Liver (tissue), 9 donors: ENCODE data around the gene LAMB2. TPM values are rescaled to one million over a fixed set of nuclear protein-coding genes. Genes with fewer than 3 reads are reported as not detected.
A peak's percentile ranks its signal among the peaks of the same experiment; 100 is the strongest.

Experiments
- DNase-seq: peaks from one replicate; pipeline ENCODE4 v3.0.0-alpha.2; 2017; ENCODE audit warnings: low spot score
- H3K27ac ChIP-seq, 2 donors: one replicate each; pipeline ENCODE4 v1.7.0; 2013; ENCODE audit warnings: inconsistent platforms in 2 of 2, low read length in 2 of 2, control low read depth in 1 of 2, low read depth in 1 of 2, mild to moderate bottlenecking in 1 of 2
- H3K27me3 ChIP-seq, 4 donors: one replicate each; pipeline versions ENCODE4 v1.6.1 to v1.7.0; 2013; ENCODE audit warnings: low read length in 3 of 4, inconsistent platforms in 1 of 4, mild to moderate bottlenecking in 1 of 4, moderate library complexity in 1 of 4; ENCODE audit not compliant: control insufficient read depth in 4 of 4, insufficient read depth in 4 of 4
- H3K36me3 ChIP-seq, 4 donors: one replicate each; pipeline versions ENCODE4 v1.6.1 to v1.7.0; 2013; ENCODE audit warnings: low read length in 3 of 4, mild to moderate bottlenecking in 3 of 4, low read depth in 1 of 4, moderate library complexity in 1 of 4; ENCODE audit not compliant: control insufficient read depth in 4 of 4, insufficient read depth in 3 of 4
- H3K4me1 ChIP-seq, 4 donors: one replicate each; pipeline versions ENCODE4 v1.6.1 to v1.7.0; 2013; ENCODE audit warnings: low read length in 3 of 4, mild to moderate bottlenecking in 3 of 4, moderate library complexity in 1 of 4; ENCODE audit not compliant: control insufficient read depth in 4 of 4, insufficient read depth in 4 of 4
- H3K4me3 ChIP-seq, 3 donors: one replicate each; pipeline versions ENCODE4 v1.6.1 to v1.7.0; 2013; ENCODE audit warnings: low read length in 3 of 3, control low read depth in 1 of 3, low read depth in 1 of 3, mild to moderate bottlenecking in 1 of 3
- H3K9ac ChIP-seq, 2 donors: one replicate each; pipeline ENCODE4 v1.7.0; 2013; ENCODE audit warnings: low read length in 2 of 2, mild to moderate bottlenecking in 2 of 2, moderate library complexity in 2 of 2, control low read depth in 1 of 2, low read depth in 1 of 2
- H3K9me3 ChIP-seq, 4 donors: one replicate each; pipeline versions ENCODE4 v1.6.1 to v1.7.0; 2013; ENCODE audit warnings: low read length in 3 of 4; ENCODE audit not compliant: control insufficient read depth in 4 of 4
- EGR1 ChIP-seq, 2 donors: IDR thresholded peaks; 2 replicates each; pipeline ENCODE4 v1.6.1; 2016 to 2018; ENCODE audit warnings: antibody characterized with exemption in 2 of 2, low read depth in 2 of 2
- FOXA1 ChIP-seq: IDR thresholded peaks from 2 replicates; pipeline ENCODE4 v1.6.1; 2016; ENCODE audit warnings: antibody characterized with exemption
- GABPA ChIP-seq, 2 donors: IDR thresholded peaks in 1 of 2; conservative IDR thresholded peaks in 1 of 2; 2 replicates each; pipeline ENCODE4 v1.6.1; 2016; ENCODE audit warnings: antibody characterized with exemption in 2 of 2, mild to moderate bottlenecking in 1 of 2, moderate library complexity in 1 of 2
- HNF4A ChIP-seq, 2 donors: conservative IDR thresholded peaks; 2 replicates each; pipeline ENCODE4 v1.6.1; 2016; ENCODE audit warnings: antibody characterized with exemption in 2 of 2, mild to moderate bottlenecking in 2 of 2
- HNF4G ChIP-seq: IDR thresholded peaks from 2 replicates; pipeline ENCODE4 v1.6.1; 2016; ENCODE audit warnings: antibody characterized with exemption
- MAX ChIP-seq: IDR thresholded peaks from 2 replicates; pipeline ENCODE4 v1.6.1; 2016; ENCODE audit warnings: antibody characterized with exemption
- NR2F2 ChIP-seq: IDR thresholded peaks from 2 replicates; pipeline ENCODE4 v1.6.1; 2016; ENCODE audit warnings: antibody characterized with exemption
- RAD21 ChIP-seq, 2 donors: IDR thresholded peaks; 2 replicates each; pipeline ENCODE4 v1.6.1; 2016; ENCODE audit warnings: antibody characterized with exemption in 2 of 2, mild to moderate bottlenecking in 2 of 2
- REST ChIP-seq: IDR thresholded peaks from 2 replicates; pipeline ENCODE4 v1.6.1; 2016; ENCODE audit warnings: antibody characterized with exemption, mild to moderate bottlenecking
- RXRA ChIP-seq, 2 donors: IDR thresholded peaks; 2 replicates each; pipeline ENCODE4 v1.6.1; 2017 to 2018; ENCODE audit warnings: antibody characterized with exemption in 2 of 2, mild to moderate bottlenecking in 1 of 2
- SP1 ChIP-seq: IDR thresholded peaks from 2 replicates; pipeline ENCODE4 v1.6.1; 2018; ENCODE audit warnings: antibody characterized with exemption, mild to moderate bottlenecking
- TAF1 ChIP-seq: conservative IDR thresholded peaks from 2 replicates; pipeline ENCODE4 v1.6.1; 2016; ENCODE audit warnings: antibody characterized with exemption, mild to moderate bottlenecking
- YY1 ChIP-seq: IDR thresholded peaks from 2 replicates; pipeline ENCODE4 v1.6.1; 2016; ENCODE audit warnings: antibody characterized with exemption, mild to moderate bottlenecking
- WGBS: extraction: QIAGEN DNeasy Blood & Tissue Kit; methylation state at CpG from one replicate; pipeline ENCODE4 v1.1.7; 2013; 5-methylcytosine and 5-hydroxymethylcytosine counted together
- polyA plus RNA-seq, 2 donors: library from polyadenylated mRNA; stranded (reverse) in 1 of 2; unstranded in 1 of 2; fragments of 200-250 nt in 1 of 2; fragments of >200 nt in 1 of 2; fragmentation: Nextera tagmentation in 1 of 2; extraction: Ambion mirVana in 1 of 2; gene quantifications; one replicate each; pipeline versions ENCODE4 v1.2.1 to v1.2.3, GENCODE V29; 2013 to 2015
- total RNA-seq, 2 donors: library from RNA; depleted of rRNA; stranded (reverse); fragments of >200 nt; gene quantifications; one replicate each; pipeline ENCODE4 v1.2.3, GENCODE V29; 2014
- donor health status: healthy.
- donor health status: healthy.
- donor health status: healthy.
- donor health status: healthy.
- donor health status: healthy.

LAMB2 gene
- total and polyA plus RNA-seq, 4 donors: 87.6 to 172 (median 134) TPM

GRCh38 chr3:49134471-49135265 lies 1.8 kb upstream of the LAMB2 start:
- Histone ChIP-seq H3K36me3 (no peaks in the 10 kb centered on the region), H3K9ac (no peak overlapping the region), H3K4me1 (peaks cover 2 to 57% (median 51%) of the 10 kb centered on the region in 4 donors), H3K4me3 (no peak overlapping the region), H3K27me3 (no peaks in the 10 kb centered on the region), H3K9me3 (no peaks in the 10 kb centered on the region), H3K27ac (no peak overlapping the region)
- 25% methylated on average over 3 of the region's 3 CpGs for WGBS
- DNase-seq: no peak
- TF ChIP-seq SP1 (peak; percentile 52), HNF4A (conservative IDR thresholded peaks at IDR 0.05) (peak; percentile 89 to 96), REST (no peak), HNF4G (peak; percentile 75), RAD21 (IDR thresholded peaks at IDR 0.05) (no peak), NR2F2 (peak; percentile 100), GABPA (IDR thresholded peaks at IDR 0.05 in 1 of 2, conservative IDR thresholded peaks at IDR 0.05 in 1 of 2) (no peak), RXRA (IDR thresholded peaks at IDR 0.05) (peak; percentile 92 to 98)

- Histone ChIP-seq H3K9me3 (no peaks in the 10 kb centered on the region), H3K4me3 (peak overlapping the region; percentile 59 to 93 (median 69)), H3K36me3 (peaks cover 0 to 6% (median 0%) of the 10 kb centered on the region in 4 donors), H3K27me3 (no peaks in the 10 kb centered on the region), H3K4me1 (peaks cover 2 to 57% (median 51%) of the 10 kb centered on the region in 4 donors), H3K27ac (peak overlapping the region; percentile 52 to 60), H3K9ac (peak overlapping the region; percentile 35 to 58)
- DNase-seq: peak; percentile 70
- 4% methylated on average over 30 of the region's 30 CpGs for WGBS
- TF ChIP-seq HNF4A (conservative IDR thresholded peaks at IDR 0.05): peak; percentile 30 to 38
- TF ChIP-seq EGR1 (IDR thresholded peaks at IDR 0.05; ENCODE audit: low read depth in 2 of 2): peak in 1 of 2 donors; percentile 25
- no peak for TF ChIP-seq TAF1
- TF ChIP-seq SP1: peak; percentile 39
- TF ChIP-seq RAD21 (IDR thresholded peaks at IDR 0.05): peak in 1 of 2 donors; percentile 21
- TF ChIP-seq YY1: peak; percentile 27
- no peak for TF ChIP-seq HNF4G
- no peak for TF ChIP-seq MAX
- TF ChIP-seq GABPA (IDR thresholded peaks at IDR 0.05 in 1 of 2, conservative IDR thresholded peaks at IDR 0.05 in 1 of 2): peak in 1 of 2 donors; percentile 4
- no peak for TF ChIP-seq FOXA1
- peak; percentile 67 for TF ChIP-seq NR2F2
- TF ChIP-seq RXRA (IDR thresholded peaks at IDR 0.05): peak; percentile 28 to 40
These were observed 539 bp upstream of the LAMB2 start for GRCh38 chr3:49133226-49133951.
